HepG2 (cell line): Measurements from ENCODE around the gene RFX6. TPM values are rescaled to one million over a fixed set of nuclear protein-coding genes. Genes with fewer than 3 reads are reported as not detected.

Experiments used
- ATAC-seq: fragments of 200-7000 bp; cut with Tn5 transposase; 3 replicates; pipeline ENCODE4 v1.9.1; 2020; ENCODE audit warnings: mild to moderate bottlenecking, moderate library complexity
- BruUV-seq: library from RNA; stranded (reverse); fragments of 400-500 nt; replicated peaks from 2 replicates; lab custom pipeline; 2021; lab: Mats Ljungman, UMichigan
- CTCF ChIA-PET: fragments of 300-600 bp; formaldehyde crosslinking; extraction: SDS; loops from one replicate; lab custom pipeline; 2021; ENCODE audit warnings: low total read pairs, inconsistent platforms, low intra/inter-chr PET ratio; lab: Yijun Ruan, JAX
- POLR2A ChIA-PET: fragments of 350-600 bp; sonication (Branson Sonifier 250); formaldehyde crosslinking; loops from one replicate; lab custom pipeline; 2020; ENCODE audit warnings: antibody characterized with exemption, inconsistent platforms; lab: Yijun Ruan, JAX
- DNase-seq: peaks from one replicate; pipeline ENCODE4 v3.0.0-alpha.2; 2015; ENCODE audit warnings: low spot score
- FAIRE-seq: peaks from 3 replicates; lab custom pipeline; 2011; peaks lifted over from hg19 to GRCh38; lab: Jason Lieb, UNC
- H2AFZ ChIP-seq: one replicate; pipeline ENCODE4 v1.6.1; 2011; ENCODE audit warnings: low read length, inconsistent platforms
- H3K27ac ChIP-seq: fragments of 300-600 bp; 3 replicates; pipeline ENCODE4 v1.8.0; 2011; ENCODE audit warnings: mixed run types, mild to moderate bottlenecking, mixed read lengths, low read length, inconsistent platforms; ENCODE audit not compliant: insufficient read depth; ENCODE audit errors: extremely low read length
- H3K27me3 ChIP-seq, 2 experiments: fragments of 200-600 bp in 1 of 2; 2 replicates in 1 of 2; 3 replicates in 1 of 2; pipeline versions ENCODE4 v1.6.0 to v1.8.0; 2011; ENCODE audit warnings: low read length in 2 of 2, mild to moderate bottlenecking in 2 of 2, moderate library complexity in 2 of 2, inconsistent platforms in 1 of 2; ENCODE audit not compliant: insufficient read depth in 2 of 2, control insufficient read depth in 1 of 2
- H3K36me3 ChIP-seq, 2 experiments: fragments of 200-600 bp in 1 of 2; replicated peaks in 1 of 2; 2 replicates in 1 of 2; 3 replicates in 1 of 2; pipeline versions ENCODE4 v1.5.1 to v1.8.0; 2011; ENCODE audit warnings: low read length in 2 of 2, inconsistent platforms in 1 of 2; ENCODE audit not compliant: insufficient read depth in 2 of 2, control insufficient read depth in 1 of 2
- H3K4me1 ChIP-seq: 2 replicates; pipeline ENCODE4 v1.5.1; 2012; ENCODE audit warnings: low read length, inconsistent platforms; ENCODE audit not compliant: insufficient read depth
- H3K4me2 ChIP-seq: 2 replicates; pipeline ENCODE4 v1.6.0; 2011; ENCODE audit warnings: low read depth, low read length, inconsistent platforms
- H3K4me3 ChIP-seq, 3 experiments: fragments of 200-600 bp in 1 of 3; sonication (generic), shearing (Covaris generic) in 1 of 3; replicated peaks in 1 of 3; 2 replicates each; pipeline ENCODE4 v1.5.1; 2011 to 2016; ENCODE audit warnings: low read length in 3 of 3, inconsistent platforms in 2 of 3, low read depth in 2 of 3, mild to moderate bottlenecking in 2 of 3, control low read depth in 1 of 3, mixed read lengths in 1 of 3; ENCODE audit not compliant: insufficient read depth in 1 of 3
- H3K79me2 ChIP-seq: one replicate; pipeline ENCODE4 v1.6.1; 2011; ENCODE audit warnings: low read length, inconsistent platforms; ENCODE audit not compliant: insufficient read depth
- H3K9ac ChIP-seq: 2 replicates; pipeline ENCODE4 v1.6.0; 2011; ENCODE audit warnings: mild to moderate bottlenecking, low read depth, low read length, inconsistent platforms; ENCODE audit not compliant: insufficient read depth
- H3K9me3 ChIP-seq: 2 replicates; pipeline ENCODE4 v1.5.1; 2012; ENCODE audit warnings: mild to moderate bottlenecking, low read length
- H4K20me1 ChIP-seq: 2 replicates; pipeline ENCODE4 v1.6.0; 2011; ENCODE audit warnings: inconsistent platforms, mild to moderate bottlenecking, low read length, moderate library complexity; ENCODE audit not compliant: insufficient read depth
- KLF6 ChIP-seq: IDR thresholded peaks from 2 replicates; pipeline ENCODE4 v1.8.0; 2016; ENCODE audit warnings: missing biosample characterization, missing genetic modification reagents
- ZMYM3 ChIP-seq: sonication (generic); formaldehyde crosslinking; IDR thresholded peaks from 2 replicates; pipeline ENCODE4 v1.5.1; 2020; ENCODE audit warnings: mild to moderate bottlenecking, missing genetic modification reagents
- ZNF572 ChIP-seq: sonication (generic); formaldehyde crosslinking; IDR thresholded peaks from 2 replicates; pipeline ENCODE4 v1.5.1; 2020; ENCODE audit warnings: mild to moderate bottlenecking, missing genetic modification reagents
- WGBS: methylation state at CpG from one replicate; pipeline ENCODE4 v1.1.6; 2017; ENCODE audit warnings: low lambda C conversion rate; 5-methylcytosine and 5-hydroxymethylcytosine counted together
- in situ Hi-C: cut with HindIII; loops from 2 replicates; pipeline ENCODE4 v1.10.0; 2017; ENCODE audit warnings: low pct_unique_long_range_greater_than_20kb; ENCODE audit not compliant: extremely low pct_ligation_motif_present
- intact Hi-C: fragments of 100-400 bp; cut with micrococcal nuclease; formaldehyde crosslinking; loops from one replicate; pipeline ENCODE4 v1.10.0; 2022; ENCODE audit not compliant: unreplicated experiment
- polyA plus RNA-seq, 8 experiments: library from polyadenylated mRNA; depleted of rRNA in 3 of 8; stranded (reverse) in 7 of 8; unstranded in 1 of 8; fragments of >200 nt; fragmentation: Illumina TruSeq in 4 of 8; extraction: Trizol in 4 of 8; gene quantifications; 2 replicates each; pipeline versions ENCODE4 v1.2.1 to v1.2.3, GENCODE V29; 2011 to 2016; ENCODE audit warnings: low read depth in 4 of 8, missing spikeins in 1 of 8, mixed read lengths in 1 of 8; ENCODE audit not compliant: insufficient read depth in 1 of 8
- total RNA-seq, 5 experiments: library from RNA; depleted of rRNA; stranded (reverse); fragments of >200 nt; fragmentation: Illumina TruSeq; extraction: Trizol; gene quantifications; 2 replicates each; pipeline ENCODE4 v1.2.3, GENCODE V29; 2016; ENCODE audit warnings: low read depth in 1 of 5
- TF ChIP-seq, protein P1 (sequence below): IDR thresholded peaks from 2 replicates; pipeline ENCODE4 v1.6.1; 2016; ENCODE audit warnings: missing genetic modification reagents, missing compliant biosample characterization
- TF ChIP-seq, protein P2 (sequence below): sonication (generic); formaldehyde crosslinking; IDR thresholded peaks from 2 replicates; pipeline ENCODE4 v1.9.0; 2021; ENCODE audit warnings: missing genetic modification reagents, mild to moderate bottlenecking, borderline replicate concordance
- TF ChIP-seq, protein P3 (sequence below): sonication (generic); formaldehyde crosslinking; IDR thresholded peaks from 2 replicates; pipeline ENCODE4 v1.4.0; 2020; ENCODE audit warnings: mild to moderate bottlenecking, missing genetic modification reagents

The RFX6 gene
- total and polyA plus RNA-seq, 2 of the 13 experiments (the other 11 are each of a cell fraction or from before 2014, with no cell fraction given) = 0.04 TPM; not detected in 1

DNA sequence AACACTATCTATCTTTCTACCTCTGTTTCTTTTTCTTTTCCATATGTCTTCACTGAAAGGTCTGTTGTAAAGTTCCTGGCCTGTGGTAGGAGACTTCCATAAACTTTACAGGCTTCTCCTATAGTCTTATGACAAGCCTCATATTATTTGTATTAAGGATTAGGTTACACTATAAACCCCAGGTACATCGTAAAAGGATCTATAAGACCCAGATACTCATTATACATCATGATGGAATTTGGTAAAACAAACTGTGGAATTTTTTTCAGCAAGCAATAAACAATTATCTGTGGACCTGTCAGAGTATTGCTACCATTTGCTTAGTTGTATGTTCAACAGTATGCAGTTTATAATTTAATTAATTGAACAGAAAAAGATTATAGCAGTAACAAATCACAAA lies 55.5 kb downstream of the RFX6 start:
- intact Hi-C loops = no loop called here

More for the DNA sequence above, 55.5 kb downstream of the RFX6 start:
- no peaks in the 10 kb centered on the region for H3K79me2 ChIP-seq
- H3K9ac ChIP-seq = no peak overlapping the region
- in situ Hi-C loops = no loop called here
- no TSS peak for BruUV-seq
- no peak overlapping the region for H3K4me2 ChIP-seq
- TF ChIP-seq, protein P1, sequence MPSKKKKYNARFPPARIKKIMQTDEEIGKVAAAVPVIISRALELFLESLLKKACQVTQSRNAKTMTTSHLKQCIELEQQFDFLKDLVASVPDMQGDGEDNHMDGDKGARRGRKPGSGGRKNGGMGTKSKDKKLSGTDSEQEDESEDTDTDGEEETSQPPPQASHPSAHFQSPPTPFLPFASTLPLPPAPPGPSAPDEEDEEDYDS (CRISPR knock-in tag) = no peak
- TF ChIP-seq ZNF572 (CRISPR knock-in tag) = no peak
- no peak for TF ChIP-seq KLF6 (CRISPR knock-in tag)
- TF ChIP-seq, protein P2, sequence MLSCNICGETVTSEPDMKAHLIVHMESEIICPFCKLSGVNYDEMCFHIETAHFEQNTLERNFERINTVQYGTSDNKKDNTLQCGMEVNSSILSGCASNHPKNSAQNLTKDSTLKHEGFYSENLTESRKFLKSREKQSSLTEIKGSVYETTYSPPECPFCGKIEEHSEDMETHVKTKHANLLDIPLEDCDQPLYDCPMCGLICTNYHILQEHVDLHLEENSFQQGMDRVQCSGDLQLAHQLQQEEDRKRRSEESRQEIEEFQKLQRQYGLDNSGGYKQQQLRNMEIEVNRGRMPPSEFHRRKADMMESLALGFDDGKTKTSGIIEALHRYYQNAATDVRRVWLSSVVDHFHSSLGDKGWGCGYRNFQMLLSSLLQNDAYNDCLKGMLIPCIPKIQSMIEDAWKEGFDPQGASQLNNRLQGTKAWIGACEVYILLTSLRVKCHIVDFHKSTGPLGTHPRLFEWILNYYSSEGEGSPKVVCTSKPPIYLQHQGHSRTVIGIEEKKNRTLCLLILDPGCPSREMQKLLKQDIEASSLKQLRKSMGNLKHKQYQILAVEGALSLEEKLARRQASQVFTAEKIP (CRISPR knock-in tag) = no peak
- TF ChIP-seq, protein P3, sequence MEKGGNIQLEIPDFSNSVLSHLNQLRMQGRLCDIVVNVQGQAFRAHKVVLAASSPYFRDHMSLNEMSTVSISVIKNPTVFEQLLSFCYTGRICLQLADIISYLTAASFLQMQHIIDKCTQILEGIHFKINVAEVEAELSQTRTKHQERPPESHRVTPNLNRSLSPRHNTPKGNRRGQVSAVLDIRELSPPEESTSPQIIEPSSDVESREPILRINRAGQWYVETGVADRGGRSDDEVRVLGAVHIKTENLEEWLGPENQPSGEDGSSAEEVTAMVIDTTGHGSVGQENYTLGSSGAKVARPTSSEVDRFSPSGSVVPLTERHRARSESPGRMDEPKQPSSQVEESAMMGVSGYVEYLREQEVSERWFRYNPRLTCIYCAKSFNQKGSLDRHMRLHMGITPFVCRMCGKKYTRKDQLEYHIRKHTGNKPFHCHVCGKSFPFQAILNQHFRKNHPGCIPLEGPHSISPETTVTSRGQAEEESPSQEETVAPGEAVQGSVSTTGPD = no peak
- TF ChIP-seq ZMYM3 (CRISPR knock-in tag) = no peak
- TF ChIP-seq, all 625 proteins: peak for 0
- Histone ChIP-seq H3K36me3 (no peaks in the 10 kb centered on the region), H3K27ac (no peak overlapping the region), H2AFZ (no peak overlapping the region), H3K27me3 (no peaks in the 10 kb centered on the region), H3K4me3 (no peak overlapping the region), H3K4me1 (no peaks in the 10 kb centered on the region), H3K9me3 (no peaks in the 10 kb centered on the region), H4K20me1 (no peaks in the 10 kb centered on the region)
- POLR2A ChIA-PET = no interaction called here
- DNase-seq = no peak
- no peak for ATAC-seq
- 21% methylated on average over 1 of the region's 1 CpG for WGBS
- FAIRE-seq = no peak
- CTCF ChIA-PET = no interaction called here
